ENCODE data around the gene SUGCT. TPM values are rescaled to one million over a fixed set of nuclear protein-coding genes. Genes with fewer than 3 reads are reported as not detected.

Gene SUGCT
- total and polyA plus RNA-seq, 12 donors, result 8.4 to 96.4 (median 25.5) TPM

- Histone ChIP-seq H3K9me3 (replicated peaks in 1 of 3) (no peaks in the 10 kb centered on the region), H3K4me1 (replicated peaks in 1 of 2) (no peaks in the 10 kb centered on the region), H3K27ac (no peak overlapping the region), H3K27me3 (no peaks in the 10 kb centered on the region), H3K4me3 (no peak overlapping the region), H3K36me3 (replicated peaks in 1 of 2) (no peaks in the 10 kb centered on the region)
- DNase-seq, result no peak
- no peak for TF ChIP-seq CTCF (IDR thresholded peaks at IDR 0.05)
- no peak for TF ChIP-seq POLR2A (IDR thresholded peaks at IDR 0.05)
- intact Hi-C loops (cut with DNase I), result no loop called here
- 77 to 94% (median 81%) methylated on average over 2 to 3 of the region's 3 CpGs for whole genome bisulfite sequencing, 4 donors
Observed at GRCh38 chr7:40876601-40877000, 741.8 kb downstream of the SUGCT start.

GRCh38 chr7:40879941-40880543 is 745.2 kb downstream of the SUGCT start:
- WGBS, 4 donors, result 32 to 59% (median 49%) methylated on average over 1 of the region's 1 CpG
- no peak overlapping the region for H3K4me3 ChIP-seq

GRCh38 chr7:40880581-40880980 is 745.8 kb downstream of the SUGCT start:
- Histone ChIP-seq H3K4me1 (replicated peaks in 1 of 2) (no peaks in the 10 kb centered on the region), H3K36me3 (replicated peaks in 1 of 2) (no peaks in the 10 kb centered on the region), H3K4me3 (no peak overlapping the region), H3K27me3 (no peaks in the 10 kb centered on the region), H3K27ac (no peak overlapping the region), H3K9me3 (replicated peaks in 1 of 3) (no peaks in the 10 kb centered on the region)
- TF ChIP-seq POLR2A (IDR thresholded peaks at IDR 0.05) (no peak), CTCF (IDR thresholded peaks at IDR 0.05) (no peak)
- DNase-seq, result no peak
- intact Hi-C loops (cut with DNase I), result no loop called here
- 39 to 77% (median 64%) methylated on average over 1 of the region's 1 CpG for WGBS, 4 donors

More at GRCh38 chr7:40879941-40880543, 745.2 kb downstream of the SUGCT start:
- DNase-seq, result no peak
- intact Hi-C loops (cut with DNase I), result no loop called here
- no peaks in the 10 kb centered on the region for H3K27me3 ChIP-seq
- H3K36me3 ChIP-seq (replicated peaks in 1 of 2), result no peaks in the 10 kb centered on the region
- H3K9me3 ChIP-seq (replicated peaks in 1 of 3), result no peaks in the 10 kb centered on the region
- no peak overlapping the region for H3K27ac ChIP-seq
- TF ChIP-seq CTCF (IDR thresholded peaks at IDR 0.05), result no peak
- TF ChIP-seq POLR2A (IDR thresholded peaks at IDR 0.05), result no peak
- no peaks in the 10 kb centered on the region for H3K4me1 ChIP-seq (replicated peaks in 1 of 2)

- WGBS, 4 donors, result 76 to 97% (median 93%) methylated on average over 2 of the region's 2 CpGs
- Histone ChIP-seq H3K27me3 (no peaks in the 10 kb centered on the region), H3K27ac (no peak overlapping the region), H3K4me1 (replicated peaks in 1 of 2) (no peaks in the 10 kb centered on the region), H3K36me3 (replicated peaks in 1 of 2) (no peaks in the 10 kb centered on the region), H3K4me3 (no peak overlapping the region), H3K9me3 (replicated peaks in 1 of 3) (no peaks in the 10 kb centered on the region)
- intact Hi-C loops (cut with DNase I), result no loop called here
- TF ChIP-seq POLR2A (IDR thresholded peaks at IDR 0.05) (no peak), CTCF (IDR thresholded peaks at IDR 0.05) (no peak)
- no peak for DNase-seq
Observed at GRCh38 chr7:40881405-40881926, 746.7 kb downstream of the SUGCT start.
